ENCODE results near the gene ABCC2. TPM values are rescaled to one million over a fixed set of nuclear protein-coding genes. Genes with fewer than 3 reads are reported as not detected.

The ABCC2 gene
- polyA plus RNA-seq, 1 donor from 2014 or later = 2.0 TPM

- no peaks in the 10 kb centered on the region for H3K9me2 ChIP-seq (ENCODE audit: insufficient read depth, low read length)
- no peak overlapping the region for H3K4me3 ChIP-seq (ENCODE audit: low read length)
- no peaks in the 10 kb centered on the region for H3K9me3 ChIP-seq (ENCODE audit: low read length)
- no peak for TF ChIP-seq CTCF (IDR thresholded peaks at IDR 0.05; ENCODE audit: poor library complexity, severe bottlenecking)
- no peak for TF ChIP-seq REST (IDR thresholded peaks at IDR 0.05; ENCODE audit: borderline replicate concordance)
- no peak for TF ChIP-seq SMC3 (conservative IDR thresholded peaks at IDR 0.05; ENCODE audit: poor library complexity)
- TF ChIP-seq EP300 (conservative IDR thresholded peaks at IDR 0.05; ENCODE audit: poor library complexity, severe bottlenecking) = no peak
- no peak for TF ChIP-seq MXI1 (conservative IDR thresholded peaks at IDR 0.05; ENCODE audit: poor library complexity, severe bottlenecking)
- no peak for TF ChIP-seq TAF1 (IDR thresholded peaks at IDR 0.05; ENCODE audit: low read depth)
- TF ChIP-seq POLR2AphosphoS5 (IDR thresholded peaks at IDR 0.05) = no peak
- no peak for TF ChIP-seq EZH2 (IDR thresholded peaks at IDR 0.05; ENCODE audit: borderline replicate concordance, insufficient read depth, low read length, poor library complexity, severe bottlenecking)
- TF ChIP-seq RAD21 (conservative IDR thresholded peaks at IDR 0.05) = no peak
- no peaks in the 10 kb centered on the region for H3F3A ChIP-seq (ENCODE audit: insufficient read depth, low read length, poor library complexity, severe bottlenecking)
- H4K20me1 ChIP-seq (ENCODE audit: insufficient read depth) = no peaks in the 10 kb centered on the region
- H3K9ac ChIP-seq (ENCODE audit: low read length) = no peak overlapping the region
- H2AFZ ChIP-seq (ENCODE audit: low read depth, low read length) = no peak overlapping the region
- no peak overlapping the region for H3K27ac ChIP-seq (ENCODE audit: low read length)
- H3K36me3 ChIP-seq (ENCODE audit: insufficient read depth, low read length) = no peaks in the 10 kb centered on the region
- H3K79me2 ChIP-seq (replicated peaks; ENCODE audit: insufficient read depth, low read length) = no peaks in the 10 kb centered on the region
- no peaks in the 10 kb centered on the region for H3K27me3 ChIP-seq (ENCODE audit: insufficient read depth, low read depth, low read length)
- no peak overlapping the region for H3K4me2 ChIP-seq (ENCODE audit: low read length)
These were observed 59.3 kb downstream of the ABCC2 start for GRCh38 chr10:99841746-99842145.

GRCh38 chr10:99843310-99843709 lies 60.9 kb downstream of the ABCC2 start:
- Histone ChIP-seq H3K27me3 (ENCODE audit: insufficient read depth, low read depth, low read length) (no peaks in the 10 kb centered on the region), H2AFZ (ENCODE audit: low read depth, low read length) (no peak overlapping the region), H3K36me3 (ENCODE audit: insufficient read depth, low read length) (no peaks in the 10 kb centered on the region), H4K20me1 (ENCODE audit: insufficient read depth) (no peaks in the 10 kb centered on the region), H3K4me3 (ENCODE audit: low read length) (no peak overlapping the region), H3K27ac (ENCODE audit: low read length) (no peak overlapping the region), H3K79me2 (replicated peaks; ENCODE audit: insufficient read depth, low read length) (no peaks in the 10 kb centered on the region), H3K9me2 (ENCODE audit: insufficient read depth, low read length) (no peaks in the 10 kb centered on the region), H3K4me2 (ENCODE audit: low read length) (no peak overlapping the region), H3F3A (ENCODE audit: insufficient read depth, low read length, poor library complexity, severe bottlenecking) (no peaks in the 10 kb centered on the region), H3K9me3 (ENCODE audit: low read length) (no peaks in the 10 kb centered on the region), H3K9ac (ENCODE audit: low read length) (no peak overlapping the region)
- no peak for TF ChIP-seq RAD21 (conservative IDR thresholded peaks at IDR 0.05)
- no peak for TF ChIP-seq EP300 (conservative IDR thresholded peaks at IDR 0.05; ENCODE audit: poor library complexity, severe bottlenecking)
- no peak for TF ChIP-seq TAF1 (IDR thresholded peaks at IDR 0.05; ENCODE audit: low read depth)
- TF ChIP-seq CTCF (IDR thresholded peaks at IDR 0.05; ENCODE audit: poor library complexity, severe bottlenecking) = no peak
- no peak for TF ChIP-seq SMC3 (conservative IDR thresholded peaks at IDR 0.05; ENCODE audit: poor library complexity)
- TF ChIP-seq EZH2 (IDR thresholded peaks at IDR 0.05; ENCODE audit: borderline replicate concordance, insufficient read depth, low read length, poor library complexity, severe bottlenecking) = no peak
- no peak for TF ChIP-seq POLR2AphosphoS5 (IDR thresholded peaks at IDR 0.05)
- TF ChIP-seq REST (IDR thresholded peaks at IDR 0.05; ENCODE audit: borderline replicate concordance) = no peak
- TF ChIP-seq MXI1 (conservative IDR thresholded peaks at IDR 0.05; ENCODE audit: poor library complexity, severe bottlenecking) = no peak
